BJ (cell line): ENCODE data around the gene SUGCT. TPM values are rescaled to one million over a fixed set of nuclear protein-coding genes. Genes with fewer than 3 reads are reported as not detected.
"Not testable (repeated sequence)": the region's sequence is repeated elsewhere in the genome, so short reads cannot be mapped to it uniquely, and the experiment has no call there.

Experiments used
- CTCF ChIA-PET: fragments of 350-600 bp; formaldehyde crosslinking; extraction: SDS; loops from one replicate; lab custom pipeline; 2021; ENCODE audit warnings: antibody characterized with exemption, inconsistent platforms; lab: Yijun Ruan, JAX
- POLR2A ChIA-PET: fragments of 300-600 bp; sonication (Branson Sonifier 250); formaldehyde crosslinking; extraction: SDS; loops from one replicate; lab custom pipeline; 2021; ENCODE audit warnings: antibody characterized with exemption; lab: Charles Lee
- DNase-seq: peaks from one replicate; pipeline ENCODE4 v3.0.0-alpha.2; 2011; ENCODE audit warnings: low read depth
- H3K27me3 ChIP-seq: 2 replicates; pipeline ENCODE4 v1.6.0; 2011; ENCODE audit warnings: low read length; ENCODE audit not compliant: control insufficient read depth, insufficient read depth
- H3K36me3 ChIP-seq: 2 replicates; pipeline ENCODE4 v1.5.1; 2011; ENCODE audit warnings: low read length; ENCODE audit not compliant: control insufficient read depth, insufficient read depth
- H3K4me3 ChIP-seq: 2 replicates; pipeline ENCODE4 v1.5.1; 2011; ENCODE audit warnings: low read depth, mild to moderate bottlenecking, control low read depth, low read length
- polyA plus RNA-seq: library from polyadenylated mRNA; depleted of rRNA; stranded (reverse); fragments of >200 nt; gene quantifications from 2 replicates; pipeline ENCODE4 v1.2.3, GENCODE V29; 2011
- TF ChIP-seq, protein P1 (sequence below): IDR thresholded peaks from 2 replicates; pipeline ENCODE4 v1.5.1; 2011; ENCODE audit warnings: low read depth, mild to moderate bottlenecking, control low read depth, inconsistent platforms, low read length, moderate library complexity; ENCODE audit not compliant: insufficient read depth

SUGCT gene
- polyA plus RNA-seq, 1 experiment = 10.6 TPM

DNA sequence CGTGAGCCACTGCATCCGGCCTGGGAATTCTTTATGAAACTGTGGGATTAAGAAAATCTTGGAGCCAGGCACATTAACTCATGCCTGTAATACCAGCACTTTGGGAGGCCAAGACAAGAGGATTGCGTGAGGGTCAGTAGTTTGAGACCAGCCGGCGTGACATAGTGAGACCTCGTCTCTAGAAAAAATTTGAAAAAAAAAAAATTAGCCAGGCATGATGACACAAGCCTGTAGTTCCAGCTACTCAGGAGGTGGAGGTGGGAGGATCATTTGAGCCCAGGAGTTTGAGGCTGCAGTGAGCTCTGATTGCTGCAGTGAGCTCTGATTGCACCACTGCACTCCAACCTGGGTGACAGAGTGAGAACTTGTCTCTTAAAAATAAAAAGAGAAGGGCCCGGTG is 69.8 kb downstream of the SUGCT start:
- no peaks in the 10 kb centered on the region for H3K36me3 ChIP-seq
- ChIA-PET CTCF (interaction anchor here (0.6 kb wide), 2 partner anchors 299 to 568 kb away, joined by 4 read pairs; no protein-coding TSS in a partner anchor), POLR2A (no interaction called here)
- H3K4me3 ChIP-seq = no peak overlapping the region
- TF ChIP-seq, protein P1, sequence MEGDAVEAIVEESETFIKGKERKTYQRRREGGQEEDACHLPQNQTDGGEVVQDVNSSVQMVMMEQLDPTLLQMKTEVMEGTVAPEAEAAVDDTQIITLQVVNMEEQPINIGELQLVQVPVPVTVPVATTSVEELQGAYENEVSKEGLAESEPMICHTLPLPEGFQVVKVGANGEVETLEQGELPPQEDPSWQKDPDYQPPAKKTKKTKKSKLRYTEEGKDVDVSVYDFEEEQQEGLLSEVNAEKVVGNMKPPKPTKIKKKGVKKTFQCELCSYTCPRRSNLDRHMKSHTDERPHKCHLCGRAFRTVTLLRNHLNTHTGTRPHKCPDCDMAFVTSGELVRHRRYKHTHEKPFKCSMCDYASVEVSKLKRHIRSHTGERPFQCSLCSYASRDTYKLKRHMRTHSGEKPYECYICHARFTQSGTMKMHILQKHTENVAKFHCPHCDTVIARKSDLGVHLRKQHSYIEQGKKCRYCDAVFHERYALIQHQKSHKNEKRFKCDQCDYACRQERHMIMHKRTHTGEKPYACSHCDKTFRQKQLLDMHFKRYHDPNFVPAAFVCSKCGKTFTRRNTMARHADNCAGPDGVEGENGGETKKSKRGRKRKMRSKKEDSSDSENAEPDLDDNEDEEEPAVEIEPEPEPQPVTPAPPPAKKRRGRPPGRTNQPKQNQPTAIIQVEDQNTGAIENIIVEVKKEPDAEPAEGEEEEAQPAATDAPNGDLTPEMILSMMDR = no peak
- DNase-seq = no peak
- no peaks in the 10 kb centered on the region for H3K27me3 ChIP-seq

DNA sequence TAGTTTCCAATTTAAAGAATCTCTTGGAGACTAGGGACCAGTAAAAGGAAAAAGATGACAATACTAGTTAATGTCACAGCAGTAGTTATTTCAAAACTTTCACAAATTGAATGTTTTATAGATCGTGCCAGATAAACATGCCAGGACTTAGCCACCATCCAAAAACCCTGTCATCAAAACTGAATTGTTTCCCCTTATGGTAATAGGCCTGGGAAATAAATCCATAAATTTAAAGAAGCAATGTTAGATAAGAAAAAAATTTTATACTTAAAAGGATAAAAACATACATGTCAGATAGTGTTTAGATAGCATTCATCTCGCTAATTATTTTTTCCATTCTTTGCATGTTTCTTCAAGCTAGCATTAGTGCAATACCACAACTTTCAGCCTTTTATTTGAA is 71.2 kb downstream of the SUGCT start:
- Histone ChIP-seq H3K36me3 (no peaks in the 10 kb centered on the region), H3K27me3 (no peaks in the 10 kb centered on the region), H3K4me3 (no peak overlapping the region)
- POLR2A ChIA-PET = interaction anchor here (0.6 kb wide), 1 partner anchor 1535 kb away, joined by 13 read pairs; no protein-coding TSS in a partner anchor
- TF ChIP-seq, protein P1 = no peak
- CTCF ChIA-PET = no interaction called here
- DNase-seq = no peak

DNA sequence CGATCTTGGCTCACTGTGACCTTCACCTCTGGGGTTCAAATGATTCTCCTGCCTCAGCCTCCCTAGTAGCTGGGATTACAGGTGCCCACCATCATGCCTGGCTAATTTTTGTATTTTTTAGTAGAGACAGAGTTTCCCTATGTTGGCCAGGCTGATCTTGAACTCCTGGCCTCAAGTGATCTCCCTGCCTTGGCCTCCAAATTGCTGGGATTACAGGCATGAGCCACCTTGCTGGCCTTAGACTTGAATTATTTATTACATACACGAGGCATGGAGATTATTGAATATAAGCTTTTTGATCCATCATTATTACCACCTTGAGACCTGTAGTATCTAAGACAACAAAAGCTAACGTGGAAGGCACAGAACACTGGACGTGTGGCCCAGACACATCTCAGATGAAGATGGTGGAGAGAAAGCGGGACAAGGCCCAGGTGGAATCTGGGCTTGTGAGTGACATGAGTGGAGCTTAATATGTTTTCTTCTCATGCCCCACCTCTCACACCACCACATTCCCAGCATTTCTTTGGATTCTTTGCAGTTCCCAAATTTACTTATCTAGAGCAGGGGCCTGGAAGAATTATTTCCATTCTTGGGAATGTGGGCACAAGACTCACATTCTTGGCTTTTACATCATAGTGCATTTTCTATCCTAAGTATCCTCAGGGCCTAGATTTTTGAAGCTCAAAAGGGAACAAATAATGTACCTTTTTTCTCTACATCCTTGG is 76.6 kb downstream of the SUGCT start:
- CTCF ChIA-PET = interaction anchor here (0.5 to 2.0 kb wide), 5 partner anchors 9 to 593 kb away, joined by 4 to 8 read pairs (median 5); partner anchors contain the start of genes MPLKIP and SUGCT

DNA sequence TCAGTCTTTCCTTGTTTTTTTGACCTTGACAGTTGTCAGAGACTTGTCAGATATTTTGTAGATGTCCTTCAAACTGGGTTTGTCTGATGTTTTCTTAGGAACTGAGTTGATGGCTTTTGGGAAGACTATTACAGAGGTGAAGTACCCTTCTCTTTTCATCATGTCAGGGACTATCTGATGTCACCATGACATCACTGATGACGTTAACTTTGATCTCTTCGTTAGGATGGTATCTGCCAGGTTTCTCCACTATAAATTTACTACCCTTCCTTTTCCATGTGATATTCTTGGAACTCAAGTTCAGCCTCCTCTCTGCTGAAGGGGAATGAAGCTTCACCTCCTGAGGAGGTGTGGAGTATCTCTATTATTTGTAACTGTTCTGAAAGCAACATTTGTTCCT is 78.5 kb downstream of the SUGCT start:
- no peaks in the 10 kb centered on the region for H3K27me3 ChIP-seq
- no peak for DNase-seq
- TF ChIP-seq, protein P1 = no peak
- H3K4me3 ChIP-seq = no peak overlapping the region
- ChIA-PET CTCF (no interaction called here), POLR2A (no interaction called here)
- no peaks in the 10 kb centered on the region for H3K36me3 ChIP-seq

More for the DNA sequence above, 76.6 kb downstream of the SUGCT start:
- H3K27me3 ChIP-seq = no peaks in the 10 kb centered on the region
- no peak overlapping the region for H3K4me3 ChIP-seq
- no peaks in the 10 kb centered on the region for H3K36me3 ChIP-seq
- no peak for DNase-seq
- POLR2A ChIA-PET = interaction anchor here (0.6 to 1.0 kb wide), 3 partner anchors 19 to 906 kb away, joined by 3 to 25 read pairs (median 5); no protein-coding TSS in a partner anchor
- TF ChIP-seq, protein P1 = no peak

DNA sequence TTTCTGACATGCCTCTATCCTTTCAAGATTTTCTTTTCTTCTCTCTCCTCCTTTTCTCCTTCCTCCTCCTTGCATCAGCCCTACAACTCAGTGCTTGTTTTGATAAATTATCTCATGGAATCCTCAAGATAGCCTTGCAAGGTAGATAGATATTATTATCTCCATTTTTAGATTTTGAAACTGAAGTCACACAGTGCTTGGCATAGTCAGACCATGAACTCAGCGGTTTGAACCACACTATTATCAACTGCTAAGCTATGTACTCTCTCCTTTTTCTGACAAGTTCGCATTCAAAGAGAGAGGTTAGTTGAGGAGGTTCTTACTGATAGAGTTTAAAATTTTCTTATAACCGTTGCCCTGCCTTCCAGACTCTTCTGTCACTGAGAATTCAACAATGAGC is 79.1 kb downstream of the SUGCT start:
- DNase-seq = no peak
- TF ChIP-seq, protein P1 = no peak
- H3K36me3 ChIP-seq = no peaks in the 10 kb centered on the region

DNA sequence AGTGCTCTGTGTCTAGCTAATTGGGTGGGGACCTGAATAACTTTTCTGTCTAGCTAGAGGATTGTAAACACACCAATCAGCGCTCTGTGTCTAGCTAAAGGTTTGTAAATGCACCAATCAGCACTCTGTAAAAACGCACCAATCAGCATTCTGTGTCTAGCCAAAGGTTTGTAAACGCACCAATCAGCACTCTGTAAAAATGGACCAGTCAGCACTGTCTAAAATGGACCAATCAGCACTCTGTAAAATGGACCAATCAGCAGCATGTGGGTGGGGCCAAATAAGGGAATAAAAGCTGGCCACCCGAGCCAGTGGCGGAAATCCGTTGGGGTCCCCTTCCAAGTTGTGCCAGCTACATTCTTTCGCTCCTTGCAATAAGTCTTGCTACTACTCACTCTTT is 83.8 kb downstream of the SUGCT start:
- H3K27me3 ChIP-seq, DNase-seq, H3K36me3 ChIP-seq, CTCF ChIA-PET, H3K4me3 ChIP-seq, POLR2A ChIA-PET: not testable (repeated sequence)

More for the DNA sequence above, 79.1 kb downstream of the SUGCT start:
- H3K27me3 ChIP-seq = no peaks in the 10 kb centered on the region
- H3K4me3 ChIP-seq = no peak overlapping the region
- POLR2A ChIA-PET = no interaction called here
- CTCF ChIA-PET = no interaction called here
